ENCODE data around the gene GRB7.
"Not testable (repeated sequence)": the region's sequence is repeated elsewhere in the genome, so short reads cannot be mapped to it uniquely, and the experiment has no call there.

The GRB7 gene

GRCh38 chr17:39709998-39710964 is 27.5 kb upstream of the GRB7 start:
- DNase-seq, result no peak

- DNase-seq, result not testable (repeated sequence)
Observed at GRCh38 chr17:39711071-39711470, 26.7 kb upstream of the GRB7 start.

GRCh38 chr17:39711851-39712250 is 25.9 kb upstream of the GRB7 start:
- DNase-seq, result no peak

GRCh38 chr17:39714234-39714633 is 23.5 kb upstream of the GRB7 start:
- no peak for DNase-seq

GRCh38 chr17:39715375-39716072 is 22.2 kb upstream of the GRB7 start:
- DNase-seq, result no peak

- DNase-seq, result no peak
Observed at GRCh38 chr17:39716073-39716818, 21.5 kb upstream of the GRB7 start.

GRCh38 chr17:39716879-39717536 is 20.7 kb upstream of the GRB7 start:
- DNase-seq, result no peak

- no peak for DNase-seq
Observed at GRCh38 chr17:39717660-39718059, 20.1 kb upstream of the GRB7 start.

- DNase-seq, result no peak
Observed at GRCh38 chr17:39719563-39720355, 18.0 kb upstream of the GRB7 start.

GRCh38 chr17:39722104-39722503 is 15.6 kb upstream of the GRB7 start:
- no peak for DNase-seq

- DNase-seq, result no peak
Observed at GRCh38 chr17:39722965-39723848, 14.5 kb upstream of the GRB7 start.

GRCh38 chr17:39724731-39725130 is 13.0 kb upstream of the GRB7 start:
- no peak for DNase-seq

- DNase-seq, result not testable (repeated sequence)
Observed at GRCh38 chr17:39725923-39726322, 11.8 kb upstream of the GRB7 start.

- no peak for DNase-seq
Observed at GRCh38 chr17:39726617-39727016, 11.1 kb upstream of the GRB7 start.

- DNase-seq, result no peak
Observed at GRCh38 chr17:39727556-39727955, 10.2 kb upstream of the GRB7 start.

GRCh38 chr17:39729280-39729851 is 8.4 kb upstream of the GRB7 start:
- no peak for DNase-seq

GRCh38 chr17:39730095-39730921 is 7.4 kb upstream of the GRB7 start, which contains the start of gene MIEN1:
TSS of gene MIEN1 (minus strand) at chr17:39730532. CDS start at chr17:39730495, 37 bp downstream.
- DNase-seq, result peak; percentile 69 to 71

- DNase-seq, result no peak
Observed at GRCh38 chr17:39732586-39732985, 5.2 kb upstream of the GRB7 start.

GRCh38 chr17:39735882-39736281 is 1.9 kb upstream of the GRB7 start:
- DNase-seq, result no peak
